Globus pallidus (tissue), 1 donor: ENCODE data around the gene TRIM67.

Source experiments
- DNase-seq: peaks from one replicate; pipeline ENCODE4 v3.0.0-alpha.2; 2015; ENCODE audit warnings: low spot score

The TRIM67 gene

GRCh38 chr1:231183639-231184590 is 22.1 kb downstream of the TRIM67 start:
- no peak for DNase-seq

DNA sequence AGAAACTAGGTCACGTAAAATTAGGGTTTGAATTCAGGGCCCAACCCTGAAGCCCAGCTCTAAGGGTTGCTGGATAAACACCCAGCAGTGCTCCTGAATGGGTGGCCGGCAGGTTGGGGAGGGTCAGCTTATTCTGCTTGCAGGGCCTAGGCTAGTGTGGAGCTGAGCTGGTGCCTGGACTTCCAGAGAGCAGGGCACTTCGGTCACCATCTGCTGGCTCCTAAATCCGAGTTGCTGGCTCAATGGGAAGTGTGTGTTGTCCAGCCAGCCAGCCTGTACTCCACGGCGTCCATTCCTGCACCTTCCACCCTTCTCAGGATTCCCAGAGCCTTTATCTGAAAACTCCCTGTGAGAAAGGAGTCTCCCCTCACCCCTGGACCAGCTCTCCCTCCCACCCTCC is 23.0 kb downstream of the TRIM67 start:
- DNase-seq = no peak

- no peak for DNase-seq
Observed at GRCh38 chr1:231185391-231185790, 23.5 kb downstream of the TRIM67 start.

GRCh38 chr1:231186356-231187115 is 24.7 kb downstream of the TRIM67 start:
- no peak for DNase-seq

DNA sequence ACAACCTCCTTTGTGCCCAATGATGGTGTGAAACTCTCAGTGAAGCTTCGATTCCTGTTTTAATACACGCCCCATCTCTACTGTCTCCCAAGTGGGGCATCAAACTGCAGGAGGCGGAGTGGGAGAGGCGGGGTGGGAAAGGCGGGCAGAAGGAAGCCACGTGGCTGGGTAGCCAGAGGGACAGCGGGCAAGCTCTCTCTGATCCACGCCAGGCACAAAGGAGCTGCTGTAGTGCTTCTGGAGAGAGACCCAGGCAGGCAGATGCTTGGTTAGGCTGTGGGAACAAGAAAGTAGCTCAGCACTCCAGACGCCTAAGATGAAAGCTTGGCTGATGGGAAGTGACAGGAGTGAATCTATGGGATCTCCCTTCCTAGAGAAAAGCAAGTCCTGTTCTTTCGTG is 25.7 kb downstream of the TRIM67 start:
- DNase-seq = peak; percentile 96

GRCh38 chr1:231188072-231188471 is 26.2 kb downstream of the TRIM67 start:
- peak; percentile 75 for DNase-seq

- no peak for DNase-seq
Observed at GRCh38 chr1:231188768-231189167, 26.9 kb downstream of the TRIM67 start.

- no peak for DNase-seq
Observed at GRCh38 chr1:231189683-231190270, 27.9 kb downstream of the TRIM67 start.

GRCh38 chr1:231190456-231190855 is 28.6 kb downstream of the TRIM67 start:
- DNase-seq = no peak

DNA sequence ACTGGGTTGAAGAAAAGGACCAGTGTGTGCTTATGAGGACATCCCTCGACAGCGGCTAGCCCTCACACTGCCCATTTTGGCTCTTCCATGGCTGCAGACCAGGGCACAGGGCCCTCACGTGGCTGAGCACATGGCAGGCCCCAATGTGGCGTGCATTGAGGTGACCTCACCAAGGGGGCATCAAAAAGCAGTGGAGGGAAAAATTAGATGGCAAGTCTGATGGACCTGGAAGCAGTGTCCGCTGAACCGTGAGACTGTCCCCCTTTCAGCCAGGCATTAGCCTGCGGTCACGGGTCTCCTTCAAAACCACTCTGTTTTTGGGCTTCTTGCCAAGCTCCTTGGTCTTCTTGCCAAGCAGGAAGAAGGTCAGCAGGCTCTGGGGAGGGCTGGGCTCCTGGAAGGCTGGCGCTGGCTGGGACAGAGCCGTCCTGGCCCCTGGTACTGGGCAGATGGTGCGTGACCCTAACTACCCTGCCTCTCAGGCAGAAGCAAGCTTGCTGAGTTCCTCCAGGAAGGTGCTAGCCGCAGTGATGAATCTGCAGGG is 30.8 kb downstream of the TRIM67 start:
- DNase-seq = peak; percentile 54

- no peak for DNase-seq
Observed at GRCh38 chr1:231193710-231194340, 32.0 kb downstream of the TRIM67 start.

DNA sequence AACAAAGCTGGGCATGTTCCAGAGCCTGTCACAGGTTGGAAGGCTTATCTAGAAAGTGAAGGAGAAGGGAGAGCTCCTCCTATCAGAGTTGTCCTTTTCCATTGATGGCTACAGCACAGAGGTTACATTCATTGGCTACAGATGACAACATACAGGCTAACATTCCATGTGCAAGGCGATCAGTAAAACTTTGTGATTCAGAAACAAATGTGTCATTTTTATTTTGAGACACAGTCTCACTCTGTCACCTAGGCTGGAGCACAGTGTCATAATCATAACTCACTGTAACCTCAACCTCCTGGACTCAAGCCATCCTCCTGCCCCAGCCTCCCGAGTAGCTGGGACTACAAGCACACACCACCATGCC is 32.6 kb downstream of the TRIM67 start:
- no peak for DNase-seq

GRCh38 chr1:231194843-231195516 is 33.1 kb downstream of the TRIM67 start:
- DNase-seq = no peak

DNA sequence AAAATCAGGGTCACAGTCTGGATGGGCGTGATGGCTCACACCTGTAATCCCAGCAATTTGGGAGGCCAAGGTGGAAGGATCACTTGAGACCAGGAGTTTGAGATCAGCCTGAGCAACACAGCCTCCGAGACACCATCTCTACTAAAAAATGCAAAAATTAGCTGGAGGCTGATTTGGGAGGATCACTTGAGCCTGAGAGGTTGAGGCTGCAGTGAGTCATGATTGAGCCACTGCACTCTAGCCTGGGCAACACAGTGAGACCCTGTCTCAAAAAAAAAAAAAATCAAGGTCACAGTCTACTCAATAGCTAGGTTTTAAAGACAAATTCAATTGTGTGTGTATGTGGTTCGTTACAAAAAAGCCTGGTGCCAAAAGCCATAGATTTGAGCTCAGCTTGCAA is 34.4 kb downstream of the TRIM67 start:
- DNase-seq = no peak

GRCh38 chr1:231196728-231197127 is 34.9 kb downstream of the TRIM67 start:
- no peak for DNase-seq

DNA sequence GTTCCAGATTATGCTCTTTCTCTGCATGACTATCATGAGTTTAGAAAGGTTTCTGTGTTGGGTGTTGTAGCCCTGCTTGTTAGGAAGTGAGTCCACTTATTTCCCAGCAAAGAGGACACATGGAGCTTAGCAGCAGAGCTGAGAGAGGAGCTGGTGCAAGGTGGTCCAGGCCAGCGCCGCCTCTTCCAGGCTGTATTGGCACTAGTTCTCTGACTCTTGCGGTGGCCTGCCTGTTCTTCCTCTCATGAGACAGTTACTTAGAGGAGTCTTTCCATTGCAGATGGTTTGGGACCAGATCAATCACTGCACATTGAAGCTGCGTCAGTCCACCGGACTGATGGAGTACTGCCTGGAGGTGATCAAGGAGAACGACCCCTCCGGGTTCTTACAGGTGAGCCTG is 38.0 kb downstream of the TRIM67 start:
- no peak for DNase-seq

DNA sequence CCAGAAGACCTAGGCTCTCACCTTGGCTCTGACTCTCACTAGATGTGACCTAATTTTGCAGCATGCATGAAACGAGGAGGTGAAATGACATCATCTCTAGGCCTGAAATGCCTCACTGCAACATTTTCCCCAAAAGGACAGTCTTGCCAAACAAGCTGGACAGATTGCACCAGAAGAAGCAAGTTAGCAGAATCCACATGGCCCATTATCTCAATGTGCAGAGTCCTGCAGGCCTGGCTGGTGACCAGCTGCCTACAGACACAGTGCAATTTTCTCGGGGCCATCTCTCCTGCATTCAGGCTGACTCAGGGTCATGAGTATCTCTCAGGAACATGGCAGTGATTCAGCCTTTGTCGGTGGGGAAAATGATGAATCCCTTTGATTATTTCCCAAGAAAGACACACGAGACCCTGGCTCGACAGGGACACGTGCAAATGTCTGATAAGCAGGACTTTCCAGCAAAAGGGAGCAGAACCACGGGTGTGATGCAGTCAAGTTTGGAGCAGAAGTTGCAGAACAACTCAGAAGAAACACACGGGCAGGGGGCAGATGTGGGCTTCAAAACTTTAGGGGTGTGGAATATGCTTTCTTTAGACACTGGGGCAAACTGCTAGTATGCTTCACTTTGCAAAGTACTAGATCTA is 38.7 kb downstream of the TRIM67 start:
- no peak for DNase-seq

GRCh38 chr1:231201375-231201978 is 39.6 kb downstream of the TRIM67 start:
- no peak for DNase-seq

GRCh38 chr1:231201979-231202633 is 40.2 kb downstream of the TRIM67 start:
- DNase-seq = no peak
